Erythroblast (primary cell): ENCODE results near the gene FSHR.

ENCODE experiments used
- DNase-seq, 2 experiments: peaks; one replicate each; lab custom pipeline; 2025; lab: John Stamatoyannopoulos, UW
- GATA1 ChIP-seq: IDR thresholded peaks from 2 replicates; pipeline ENCODE4 v1.6.1; 2011; ENCODE audit warnings: low read depth, mild to moderate bottlenecking, control low read depth, low read length, moderate library complexity
- POLR2A ChIP-seq: IDR thresholded peaks from 2 replicates; pipeline ENCODE4 v1.6.1; 2011; ENCODE audit warnings: mild to moderate bottlenecking, low read length

Gene FSHR

GRCh38 chr2:49067971-49068370, 86.3 kb downstream of the FSHR start:
- TF ChIP-seq POLR2A (no peak), GATA1 (no peak)
- no peak for DNase-seq

- TF ChIP-seq POLR2A (no peak), GATA1 (no peak)
- no peak for DNase-seq
Measured at GRCh38 chr2:49053156-49053555, 101.2 kb downstream of the FSHR start.

- no peak for DNase-seq
- TF ChIP-seq POLR2A: no peak
Measured at GRCh38 chr2:49050265-49050664, 104.0 kb downstream of the FSHR start.

DNA sequence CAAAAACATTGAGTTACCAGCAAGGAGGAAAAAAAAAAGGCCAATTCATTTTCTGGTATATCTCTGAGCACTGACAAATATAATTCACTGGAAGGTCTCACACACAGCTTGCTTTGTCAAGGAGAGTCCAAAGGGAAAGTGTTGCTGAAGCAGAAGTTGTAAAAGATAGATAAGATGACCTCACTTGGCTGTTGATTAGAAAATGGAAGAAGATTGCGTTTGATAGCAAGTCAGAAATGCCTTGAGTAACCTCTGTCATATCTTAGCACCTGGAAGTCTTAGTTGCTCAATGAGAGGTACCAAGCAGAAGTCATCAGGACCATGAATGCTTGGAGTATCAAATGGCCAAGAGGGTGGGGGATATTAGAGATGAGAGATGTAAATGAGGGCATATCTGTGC, 105.2 kb downstream of the FSHR start:
- TF ChIP-seq POLR2A (no peak), GATA1 (no peak)
- no peak for DNase-seq

DNA sequence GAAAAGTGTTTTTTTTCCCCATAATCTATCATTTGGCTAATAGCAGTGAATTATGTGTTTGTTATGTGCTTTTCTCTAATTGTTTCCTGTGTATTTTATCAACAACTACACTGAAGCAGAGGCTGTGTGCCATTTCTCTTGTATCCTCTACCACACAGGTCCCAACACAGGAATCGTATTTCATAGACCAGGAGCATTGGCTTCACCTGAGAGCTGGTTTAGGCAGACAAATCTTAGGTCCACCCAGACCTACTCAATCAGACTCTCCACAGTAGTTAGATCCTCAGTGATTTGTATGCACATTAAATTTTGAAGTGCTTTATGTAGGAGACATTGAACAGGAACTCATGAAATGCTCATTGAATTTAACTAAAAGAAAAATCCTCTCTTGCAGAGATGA, 109.2 kb downstream of the FSHR start:
- TF ChIP-seq POLR2A (no peak), GATA1 (no peak)
- no peak for DNase-seq

DNA sequence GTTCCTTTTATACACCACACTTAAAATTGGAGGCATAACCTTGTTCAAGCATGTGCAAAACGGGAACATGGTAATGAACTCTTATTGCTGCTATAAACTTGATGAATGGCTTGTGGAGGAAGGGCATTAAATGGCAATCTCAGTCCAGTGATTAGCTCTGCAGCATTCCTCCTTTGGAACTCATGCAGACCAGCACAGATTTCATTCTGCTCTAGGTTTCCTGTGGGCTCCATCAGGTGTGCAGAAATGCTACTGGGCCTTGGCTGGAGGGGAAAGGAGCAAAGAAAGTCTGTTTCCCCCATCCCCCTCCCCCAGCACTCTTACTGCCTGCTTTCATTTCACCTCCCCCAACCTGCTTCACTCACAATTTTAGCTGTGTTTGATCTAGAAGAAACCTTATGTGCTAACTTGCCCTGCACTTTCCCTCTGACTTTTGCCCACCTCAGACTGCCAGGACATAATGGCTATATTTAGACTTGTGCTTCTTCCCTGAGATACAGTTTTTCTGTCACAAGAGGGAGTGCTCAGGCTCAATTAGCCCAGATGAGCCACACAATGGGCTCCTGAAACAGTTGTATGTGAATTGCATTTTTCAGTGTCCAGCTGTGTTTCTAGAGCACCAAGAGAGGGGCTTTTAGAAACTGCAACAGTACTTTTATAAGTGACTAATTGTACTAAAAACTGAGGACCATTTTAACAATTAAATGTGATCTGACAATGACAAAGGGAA, 109.8 kb downstream of the FSHR start:
- no peak for DNase-seq
- TF ChIP-seq GATA1 (no peak), POLR2A (no peak)

DNA sequence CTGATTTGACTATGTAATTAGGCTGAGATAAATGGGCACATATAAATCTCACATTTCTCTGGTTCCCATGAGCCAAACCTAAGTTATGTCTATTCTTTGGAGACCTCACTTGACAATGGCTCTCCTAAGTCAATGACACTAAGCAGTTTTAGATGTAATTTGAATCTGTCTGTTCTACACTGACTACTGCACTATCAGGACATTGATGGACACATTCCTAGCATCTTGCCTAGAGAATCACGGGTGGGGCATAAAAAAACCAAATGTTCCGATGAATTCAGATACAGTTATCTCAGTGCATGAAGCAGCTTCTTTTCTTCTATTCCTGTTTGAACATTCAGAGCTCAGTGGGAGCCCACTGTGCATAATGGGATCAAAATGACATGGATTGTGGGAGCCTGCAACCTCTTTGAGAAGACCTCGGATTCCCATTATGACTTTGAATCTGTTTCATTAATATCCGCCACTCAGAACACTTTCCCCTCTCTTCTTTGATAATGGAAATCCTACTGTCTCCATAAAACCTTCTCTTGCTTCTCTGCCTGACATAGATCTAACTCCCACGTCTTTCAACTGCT, 110.8 kb downstream of the FSHR start:
- DNase-seq: no peak
- no peak for TF ChIP-seq POLR2A
- TF ChIP-seq GATA1: no peak

DNA sequence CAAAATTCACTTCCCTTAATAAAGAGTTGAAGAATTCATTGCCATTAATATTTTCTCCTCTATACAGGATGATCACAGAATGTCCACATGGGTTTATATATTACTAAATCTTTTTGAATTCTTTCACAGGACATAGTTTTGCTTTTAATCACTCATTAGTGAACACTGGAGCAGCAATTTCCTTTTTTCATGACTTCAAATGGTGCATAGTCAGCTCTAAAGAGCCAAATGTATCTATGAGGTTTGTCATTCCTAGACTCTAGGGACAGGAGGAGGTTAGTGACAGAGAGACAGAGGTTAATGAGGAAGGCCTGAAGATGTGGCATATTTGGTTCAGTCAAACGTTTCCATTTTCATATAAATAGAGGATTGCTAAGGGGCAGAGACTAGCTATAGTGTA, 111.8 kb downstream of the FSHR start:
- DNase-seq: no peak
- TF ChIP-seq GATA1 (no peak), POLR2A (no peak)

- DNase-seq: no peak
- TF ChIP-seq GATA1 (no peak), POLR2A (no peak)
Measured at GRCh38 chr2:49041061-49041460, 113.3 kb downstream of the FSHR start.

GRCh38 chr2:49037197-49037596, 117.1 kb downstream of the FSHR start:
- no peak for DNase-seq
- TF ChIP-seq POLR2A (no peak), GATA1 (no peak)

DNA sequence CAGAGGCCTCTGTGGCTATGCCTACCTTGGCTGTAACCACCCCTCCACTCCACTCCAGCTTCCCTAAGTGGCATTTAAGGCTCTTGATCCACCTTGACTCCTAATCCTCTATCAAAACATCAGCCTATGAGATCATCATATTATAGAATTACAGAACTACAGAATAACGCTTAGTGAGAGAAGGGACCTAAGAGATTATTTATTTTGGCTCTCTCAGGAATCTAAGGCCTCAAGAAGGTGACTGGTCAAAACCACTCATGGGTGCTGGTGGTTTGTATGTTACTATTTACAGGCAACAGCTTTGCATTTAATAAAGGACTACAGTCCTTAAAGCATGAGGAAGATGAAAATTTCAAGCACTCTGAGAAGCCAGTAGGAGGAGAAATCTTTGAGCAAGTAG, 118.8 kb downstream of the FSHR start:
- DNase-seq: no peak
- TF ChIP-seq GATA1: no peak
- TF ChIP-seq POLR2A: no peak

DNA sequence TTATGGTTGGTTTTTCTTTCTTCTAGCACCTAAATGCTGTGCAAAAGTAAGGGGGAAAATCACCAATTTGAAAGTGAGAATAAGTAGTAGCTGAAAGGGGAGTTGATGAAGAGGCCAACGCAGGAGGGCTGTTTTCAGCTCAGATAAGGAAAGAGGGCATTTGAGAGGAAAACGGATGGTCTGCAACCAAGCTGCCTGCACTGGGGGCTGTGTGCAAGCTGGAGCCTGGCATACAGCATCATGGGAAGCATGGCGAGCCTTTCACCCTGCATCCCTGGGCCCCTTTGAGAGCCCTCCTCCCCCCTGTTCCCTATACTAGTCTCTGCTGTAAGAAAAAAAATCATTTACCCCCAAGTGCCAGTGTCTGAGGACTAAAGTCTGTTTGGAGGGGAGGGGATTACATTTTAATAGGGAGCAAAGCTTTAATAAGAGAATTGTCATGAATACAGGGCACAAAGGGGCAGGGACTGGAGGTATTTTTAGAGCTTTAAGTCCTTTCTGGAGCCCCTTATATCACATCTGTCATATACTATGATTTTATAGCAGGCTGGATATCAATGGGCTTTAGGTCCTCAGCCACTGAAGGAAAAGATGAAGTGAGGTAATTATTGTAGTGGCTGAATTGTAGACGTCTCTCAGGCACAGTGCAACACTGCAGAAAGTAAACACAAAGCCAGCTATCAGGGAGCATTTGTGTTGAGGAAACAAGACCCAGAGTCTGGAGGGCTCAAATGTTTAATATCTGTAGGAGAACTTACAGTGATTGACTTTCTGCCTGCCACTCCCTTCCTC, 120.7 kb downstream of the FSHR start:
- no peak for TF ChIP-seq POLR2A
- TF ChIP-seq GATA1: no peak
- DNase-seq: no peak

- DNase-seq: no peak
- TF ChIP-seq GATA1 (no peak), POLR2A (no peak)
Measured at GRCh38 chr2:49032936-49033335, 121.4 kb downstream of the FSHR start.

GRCh38 chr2:49032126-49032525, 122.2 kb downstream of the FSHR start:
- no peak for DNase-seq
- TF ChIP-seq POLR2A: no peak
- TF ChIP-seq GATA1: no peak

DNA sequence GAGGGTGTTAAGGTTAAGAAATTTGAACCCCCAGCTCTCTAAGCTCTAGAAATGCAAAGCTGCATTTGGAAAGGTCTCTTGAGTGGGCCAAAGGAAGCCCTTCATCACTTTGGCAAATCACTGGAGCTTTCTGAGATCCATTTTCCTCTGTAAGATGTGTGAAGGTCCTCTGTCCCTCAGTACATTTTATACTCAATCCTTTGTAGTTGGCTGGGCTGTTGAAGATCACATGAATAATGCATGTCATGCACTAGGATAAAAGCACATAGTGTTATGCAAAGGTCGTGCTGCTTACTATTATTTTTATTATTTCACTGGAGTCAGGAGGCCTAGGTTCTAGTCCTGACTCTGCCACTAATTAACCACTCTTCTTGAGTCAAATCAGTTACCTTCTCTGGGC, 124.9 kb downstream of the FSHR start:
- no peak for DNase-seq
- no peak for TF ChIP-seq POLR2A
- TF ChIP-seq GATA1: no peak
